DMS114 treated with DMSO at 0.1 percent for 48 hours (cell line): Measurements from ENCODE around the gene APBB1IP.

Source experiments
- DNase-seq: peaks from one replicate; lab custom pipeline; 2025; ENCODE audit not compliant: unreplicated experiment; lab: John Stamatoyannopoulos, UW

Gene APBB1IP

GRCh38 chr10:26505491-26505890 is 67.3 kb downstream of the APBB1IP start:
- DNase-seq, result no peak

- DNase-seq, result no peak
These were observed 68.6 kb downstream of the APBB1IP start for GRCh38 chr10:26506736-26507135.

GRCh38 chr10:26507441-26507840 is 69.3 kb downstream of the APBB1IP start:
- DNase-seq, result no peak

GRCh38 chr10:26508016-26508415 is 69.9 kb downstream of the APBB1IP start:
- no peak for DNase-seq

GRCh38 chr10:26509307-26509706 is 71.2 kb downstream of the APBB1IP start:
- no peak for DNase-seq

GRCh38 chr10:26513101-26513500 is 75.0 kb downstream of the APBB1IP start:
- no peak for DNase-seq

GRCh38 chr10:26516540-26517101 is 78.5 kb downstream of the APBB1IP start:
- no peak for DNase-seq

- no peak for DNase-seq
These were observed 79.2 kb downstream of the APBB1IP start for GRCh38 chr10:26517141-26517867.

GRCh38 chr10:26519803-26520202 is 81.7 kb downstream of the APBB1IP start:
- no peak for DNase-seq

- DNase-seq, result no peak
These were observed 82.4 kb downstream of the APBB1IP start for GRCh38 chr10:26520575-26520974.

GRCh38 chr10:26524161-26524896 is 86.2 kb downstream of the APBB1IP start:
- no peak for DNase-seq

- no peak for DNase-seq
These were observed 87.4 kb downstream of the APBB1IP start for GRCh38 chr10:26525586-26525985.

GRCh38 chr10:26527018-26527417 is 88.9 kb downstream of the APBB1IP start:
- DNase-seq, result no peak

- DNase-seq, result no peak
These were observed 89.9 kb downstream of the APBB1IP start for GRCh38 chr10:26528048-26528447.

- DNase-seq, result no peak
These were observed 90.7 kb downstream of the APBB1IP start for GRCh38 chr10:26528715-26529393.

- DNase-seq, result no peak
These were observed 96.2 kb downstream of the APBB1IP start for GRCh38 chr10:26534384-26534783.

- no peak for DNase-seq
These were observed 102.5 kb downstream of the APBB1IP start for GRCh38 chr10:26540601-26541000.

- DNase-seq, result no peak
These were observed 105.6 kb downstream of the APBB1IP start for GRCh38 chr10:26543567-26544306.

GRCh38 chr10:26544932-26545331 is 106.8 kb downstream of the APBB1IP start:
- no peak for DNase-seq

GRCh38 chr10:26550774-26551526 is 112.8 kb downstream of the APBB1IP start:
- DNase-seq, result no peak
